Activated gamma-delta T cell treated with anti-CD3 and anti-CD28 coated beads, Interleukin-2, amount 50 U/mL, for 16 hours (primary cell): ENCODE data around the gene FILIP1.

Experiments used
- DNase-seq: peaks from one replicate; pipeline ENCODE4 v3.0.0-alpha.2; 2020; ENCODE audit warnings: low read depth

FILIP1 gene

DNA sequence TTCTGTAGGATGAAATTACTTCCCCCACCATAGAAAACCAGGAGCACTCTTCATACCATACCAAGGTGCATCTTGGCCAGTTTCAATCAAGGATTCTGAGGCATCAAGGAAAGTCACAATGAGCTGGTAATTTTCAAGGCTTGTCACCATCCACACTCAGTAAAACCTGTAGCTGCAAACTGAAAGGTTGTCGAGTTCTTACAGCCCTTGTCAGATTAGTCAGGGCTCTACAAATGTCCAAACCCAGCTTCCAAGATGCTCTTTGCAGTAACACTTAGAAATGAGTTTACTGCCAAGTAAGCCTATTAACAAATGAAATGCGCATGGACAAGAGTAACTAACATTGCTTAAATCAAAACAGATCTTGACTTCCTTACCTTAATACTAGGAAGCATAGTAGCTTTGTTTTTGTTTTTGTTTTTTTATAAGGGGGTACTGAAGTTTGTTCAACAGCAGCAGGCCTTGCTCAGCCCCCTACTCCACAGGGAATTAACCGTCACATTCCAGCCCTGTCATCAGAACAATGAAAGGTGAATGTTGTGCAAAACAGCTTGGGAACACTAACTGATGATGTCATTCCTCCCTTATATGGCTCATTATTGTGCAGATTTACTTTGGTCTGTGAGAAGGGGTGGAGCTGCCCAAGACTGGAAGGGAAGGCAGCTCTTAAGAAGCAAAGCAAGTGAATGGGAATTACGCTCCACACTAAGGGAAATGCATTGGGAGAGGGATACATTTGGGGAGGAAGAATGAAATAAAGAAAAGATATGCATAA, 159.1 kb downstream of the FILIP1 start:
- no peak for DNase-seq

GRCh38 chr6:75333676-75334200, 159.9 kb downstream of the FILIP1 start:
- DNase-seq: no peak

GRCh38 chr6:75331151-75331550, 162.4 kb downstream of the FILIP1 start:
- no peak for DNase-seq

GRCh38 chr6:75329703-75330102, 163.9 kb downstream of the FILIP1 start:
- DNase-seq: no peak

DNA sequence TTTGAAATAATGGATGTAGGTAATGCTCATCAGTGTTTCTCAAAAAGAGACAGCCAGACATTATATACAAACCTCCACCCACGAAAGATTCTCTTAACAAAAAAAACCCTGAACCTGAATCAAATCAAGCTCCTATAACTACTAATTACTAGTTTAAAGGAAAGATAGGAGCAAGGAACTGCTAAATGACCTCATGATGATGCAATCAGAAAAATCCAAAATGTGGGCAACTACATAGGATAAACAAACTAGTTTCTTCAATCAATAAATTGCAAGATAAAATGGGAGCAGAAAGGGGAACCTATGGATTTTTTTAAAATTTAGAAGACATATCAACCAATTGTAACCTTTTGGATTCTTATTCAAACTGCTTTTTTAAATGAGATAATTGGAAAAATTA, 165.8 kb downstream of the FILIP1 start:
- no peak for DNase-seq

- no peak for DNase-seq
Measured at GRCh38 chr6:75326557-75327258, 166.9 kb downstream of the FILIP1 start.

- DNase-seq: no peak
Measured at GRCh38 chr6:75318900-75319299, 174.7 kb downstream of the FILIP1 start.

- no peak for DNase-seq
Measured at GRCh38 chr6:75317503-75318206, 175.9 kb downstream of the FILIP1 start.

- no peak for DNase-seq
Measured at GRCh38 chr6:75315978-75316377, 177.6 kb downstream of the FILIP1 start.

- DNase-seq: no peak
Measured at GRCh38 chr6:75308250-75308988, 185.2 kb downstream of the FILIP1 start.

DNA sequence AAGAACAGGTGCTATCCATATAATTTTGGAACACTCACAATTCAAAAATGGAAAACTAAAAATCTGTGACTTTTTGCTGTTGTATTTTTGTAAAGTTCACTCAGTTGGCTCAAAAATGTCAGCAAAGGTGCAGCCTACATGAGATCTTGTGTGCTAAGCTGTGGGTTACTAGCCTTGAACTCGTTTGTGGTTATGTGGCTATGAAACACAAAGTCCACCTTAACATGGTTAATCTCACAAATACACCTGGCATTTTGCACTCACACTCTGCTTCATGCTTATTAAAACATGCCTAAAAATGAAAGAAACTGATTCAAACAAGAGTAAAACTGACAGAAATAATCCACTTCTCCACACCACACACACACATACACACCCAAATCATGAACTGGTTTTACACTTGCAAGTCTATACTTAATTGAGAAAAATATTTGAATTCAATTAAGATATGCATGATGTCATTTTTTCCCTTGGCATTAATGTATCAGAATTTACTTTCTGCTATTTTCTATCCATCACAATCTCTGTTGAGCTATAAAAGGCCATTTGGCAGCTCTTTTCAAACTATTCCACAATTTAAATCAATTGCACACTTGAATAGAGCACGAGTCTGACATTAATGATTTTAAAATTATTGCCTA, 186.1 kb downstream of the FILIP1 start:
- DNase-seq: no peak

- no peak for DNase-seq
Measured at GRCh38 chr6:75306064-75306463, 187.5 kb downstream of the FILIP1 start.

- DNase-seq: no peak
Measured at GRCh38 chr6:75305573-75305972, 188.0 kb downstream of the FILIP1 start.

- no peak for DNase-seq
Measured at GRCh38 chr6:75302280-75302679, 191.3 kb downstream of the FILIP1 start.

GRCh38 chr6:75301537-75301936, 192.1 kb downstream of the FILIP1 start:
- DNase-seq: no peak

- DNase-seq: no peak
Measured at GRCh38 chr6:75301088-75301487, 192.5 kb downstream of the FILIP1 start.

DNA sequence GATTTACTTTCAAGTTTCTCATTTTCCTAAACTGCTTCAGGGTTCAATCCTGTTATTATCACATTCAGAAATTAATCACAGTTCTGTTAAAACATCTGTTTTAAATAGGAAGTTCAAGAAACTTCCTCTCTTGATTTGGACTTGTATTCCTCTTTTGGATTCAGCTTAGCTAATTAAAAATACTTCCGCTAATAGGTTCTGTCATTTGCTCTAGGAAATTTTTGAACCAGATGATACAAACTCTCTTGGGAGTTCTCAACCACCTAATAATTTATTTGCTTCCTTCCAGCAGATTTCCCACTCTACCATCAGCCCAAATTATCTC, 193.1 kb downstream of the FILIP1 start:
- DNase-seq: no peak

GRCh38 chr6:75299801-75300530, 193.6 kb downstream of the FILIP1 start:
- DNase-seq: no peak

DNA sequence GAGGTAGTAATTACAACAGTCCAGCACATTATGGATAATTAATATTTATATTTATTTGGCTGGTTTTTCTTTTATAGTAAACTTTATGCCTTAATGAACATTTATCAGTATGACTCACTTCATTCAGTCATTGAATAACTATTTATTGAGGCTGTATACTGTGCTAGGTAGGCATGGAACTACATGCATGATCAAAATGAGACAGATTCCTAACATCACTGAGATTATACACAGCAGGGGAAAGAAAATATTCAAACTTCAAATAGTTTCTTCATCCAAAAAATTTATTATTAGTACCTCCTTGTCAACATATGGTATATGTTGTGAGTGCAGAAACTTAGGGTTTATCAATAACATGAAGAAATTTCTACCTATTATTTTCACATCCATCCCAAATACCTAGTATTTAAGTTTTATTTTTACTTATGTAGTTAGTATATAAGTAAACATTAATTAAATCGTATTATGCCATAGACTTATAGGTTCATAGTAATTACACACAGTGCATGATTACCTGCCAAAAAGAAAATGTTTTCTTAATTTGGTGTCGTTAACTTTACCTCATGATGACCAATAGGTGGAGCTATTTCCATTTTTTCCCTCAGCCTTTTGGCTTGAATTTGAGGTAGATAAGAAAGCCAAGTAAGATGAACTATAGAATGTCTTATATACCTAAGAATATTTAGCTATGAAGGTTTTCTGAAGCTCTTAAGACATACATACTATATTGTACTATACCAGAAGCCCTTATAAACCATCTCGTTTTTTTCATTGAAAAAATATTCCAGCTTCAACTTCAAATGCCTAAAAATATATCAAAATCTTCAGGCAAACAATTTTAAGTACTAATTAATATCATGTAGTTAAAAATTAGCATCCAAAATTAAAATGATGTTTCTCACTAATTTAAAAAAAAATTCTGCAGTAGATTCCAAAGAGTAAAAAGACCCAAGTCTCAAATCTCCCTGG, 196.5 kb downstream of the FILIP1 start:
- no peak for DNase-seq

GRCh38 chr6:75292555-75292954, 201.0 kb downstream of the FILIP1 start:
- DNase-seq: no peak
